HepG2 (cell line): Measurements from ENCODE around the gene FAM163B. TPM values are rescaled to one million over a fixed set of nuclear protein-coding genes. Genes with fewer than 3 reads are reported as not detected.

ENCODE experiments used
- ATAC-seq: fragments of 200-7000 bp; cut with Tn5 transposase; 3 replicates; pipeline ENCODE4 v1.9.1; 2020; ENCODE audit warnings: mild to moderate bottlenecking, moderate library complexity
- BruUV-seq: library from RNA; stranded (reverse); fragments of 400-500 nt; replicated peaks from 2 replicates; lab custom pipeline; 2021; lab: Mats Ljungman, UMichigan
- CTCF ChIA-PET: fragments of 300-600 bp; formaldehyde crosslinking; extraction: SDS; loops from one replicate; lab custom pipeline; 2021; ENCODE audit warnings: low total read pairs, inconsistent platforms, low intra/inter-chr PET ratio; lab: Yijun Ruan, JAX
- POLR2A ChIA-PET: fragments of 350-600 bp; sonication (Branson Sonifier 250); formaldehyde crosslinking; loops from one replicate; lab custom pipeline; 2020; ENCODE audit warnings: antibody characterized with exemption, inconsistent platforms; lab: Yijun Ruan, JAX
- DNase-seq: peaks from one replicate; pipeline ENCODE4 v3.0.0-alpha.2; 2015; ENCODE audit warnings: low spot score
- FAIRE-seq: peaks from 3 replicates; lab custom pipeline; 2011; peaks lifted over from hg19 to GRCh38; lab: Jason Lieb, UNC
- H2AFZ ChIP-seq: one replicate; pipeline ENCODE4 v1.6.1; 2011; ENCODE audit warnings: low read length, inconsistent platforms
- H3K27ac ChIP-seq: fragments of 300-600 bp; 3 replicates; pipeline ENCODE4 v1.8.0; 2011; ENCODE audit warnings: mixed run types, mild to moderate bottlenecking, mixed read lengths, low read length, inconsistent platforms; ENCODE audit not compliant: insufficient read depth; ENCODE audit errors: extremely low read length
- H3K27me3 ChIP-seq, 2 experiments: fragments of 200-600 bp in 1 of 2; 2 replicates in 1 of 2; 3 replicates in 1 of 2; pipeline versions ENCODE4 v1.6.0 to v1.8.0; 2011; ENCODE audit warnings: low read length in 2 of 2, mild to moderate bottlenecking in 2 of 2, moderate library complexity in 2 of 2, inconsistent platforms in 1 of 2; ENCODE audit not compliant: insufficient read depth in 2 of 2, control insufficient read depth in 1 of 2
- H3K36me3 ChIP-seq, 2 experiments: fragments of 200-600 bp in 1 of 2; replicated peaks in 1 of 2; 2 replicates in 1 of 2; 3 replicates in 1 of 2; pipeline versions ENCODE4 v1.5.1 to v1.8.0; 2011; ENCODE audit warnings: low read length in 2 of 2, inconsistent platforms in 1 of 2; ENCODE audit not compliant: insufficient read depth in 2 of 2, control insufficient read depth in 1 of 2
- H3K4me1 ChIP-seq: 2 replicates; pipeline ENCODE4 v1.5.1; 2012; ENCODE audit warnings: low read length, inconsistent platforms; ENCODE audit not compliant: insufficient read depth
- H3K4me2 ChIP-seq: 2 replicates; pipeline ENCODE4 v1.6.0; 2011; ENCODE audit warnings: low read depth, low read length, inconsistent platforms
- H3K4me3 ChIP-seq, 3 experiments: fragments of 200-600 bp in 1 of 3; sonication (generic), shearing (Covaris generic) in 1 of 3; replicated peaks in 1 of 3; 2 replicates each; pipeline ENCODE4 v1.5.1; 2011 to 2016; ENCODE audit warnings: low read length in 3 of 3, inconsistent platforms in 2 of 3, low read depth in 2 of 3, mild to moderate bottlenecking in 2 of 3, control low read depth in 1 of 3, mixed read lengths in 1 of 3; ENCODE audit not compliant: insufficient read depth in 1 of 3
- H3K79me2 ChIP-seq: one replicate; pipeline ENCODE4 v1.6.1; 2011; ENCODE audit warnings: low read length, inconsistent platforms; ENCODE audit not compliant: insufficient read depth
- H3K9ac ChIP-seq: 2 replicates; pipeline ENCODE4 v1.6.0; 2011; ENCODE audit warnings: mild to moderate bottlenecking, low read depth, low read length, inconsistent platforms; ENCODE audit not compliant: insufficient read depth
- H3K9me3 ChIP-seq: 2 replicates; pipeline ENCODE4 v1.5.1; 2012; ENCODE audit warnings: mild to moderate bottlenecking, low read length
- H4K20me1 ChIP-seq: 2 replicates; pipeline ENCODE4 v1.6.0; 2011; ENCODE audit warnings: inconsistent platforms, mild to moderate bottlenecking, low read length, moderate library complexity; ENCODE audit not compliant: insufficient read depth
- IRF1 ChIP-seq: sonication (generic); formaldehyde crosslinking; IDR thresholded peaks from 2 replicates; pipeline ENCODE4 v1.4.0; 2020; ENCODE audit warnings: low read depth, mild to moderate bottlenecking, missing genetic modification reagents
- MED13 ChIP-seq: sonication (generic); formaldehyde crosslinking; IDR thresholded peaks from 2 replicates; pipeline ENCODE4 v1.5.0; 2020; ENCODE audit warnings: missing genetic modification reagents
- TOPORS ChIP-seq: sonication (generic); formaldehyde crosslinking; IDR thresholded peaks from 2 replicates; pipeline ENCODE4 v1.8.0; 2023; ENCODE audit warnings: mild to moderate bottlenecking, missing genetic modification reagents
- U2AF2 ChIP-seq: fragments of 200-400 bp; formaldehyde crosslinking; IDR thresholded peaks from 2 replicates; pipeline ENCODE4 v1.6.1; 2017; ENCODE audit warnings: low read depth, mild to moderate bottlenecking, low read length
- ZFAT ChIP-seq: sonication (generic); formaldehyde crosslinking; conservative IDR thresholded peaks from 2 replicates; pipeline ENCODE4 v1.8.1; 2023; ENCODE audit warnings: missing genetic modification reagents, inconsistent platforms
- WGBS: methylation state at CpG from one replicate; pipeline ENCODE4 v1.1.6; 2017; ENCODE audit warnings: low lambda C conversion rate; 5-methylcytosine and 5-hydroxymethylcytosine counted together
- in situ Hi-C: cut with HindIII; loops from 2 replicates; pipeline ENCODE4 v1.10.0; 2017; ENCODE audit warnings: low pct_unique_long_range_greater_than_20kb; ENCODE audit not compliant: extremely low pct_ligation_motif_present
- intact Hi-C: fragments of 100-400 bp; cut with micrococcal nuclease; formaldehyde crosslinking; loops from one replicate; pipeline ENCODE4 v1.10.0; 2022; ENCODE audit not compliant: unreplicated experiment
- polyA plus RNA-seq, 8 experiments: library from polyadenylated mRNA; depleted of rRNA in 3 of 8; stranded (reverse) in 7 of 8; unstranded in 1 of 8; fragments of >200 nt; fragmentation: Illumina TruSeq in 4 of 8; extraction: Trizol in 4 of 8; gene quantifications; 2 replicates each; pipeline versions ENCODE4 v1.2.1 to v1.2.3, GENCODE V29; 2011 to 2016; ENCODE audit warnings: low read depth in 4 of 8, missing spikeins in 1 of 8, mixed read lengths in 1 of 8; ENCODE audit not compliant: insufficient read depth in 1 of 8
- total RNA-seq, 5 experiments: library from RNA; depleted of rRNA; stranded (reverse); fragments of >200 nt; fragmentation: Illumina TruSeq; extraction: Trizol; gene quantifications; 2 replicates each; pipeline ENCODE4 v1.2.3, GENCODE V29; 2016; ENCODE audit warnings: low read depth in 1 of 5
- TF ChIP-seq, protein P1 (sequence below): sonication (generic); formaldehyde crosslinking; IDR thresholded peaks from 2 replicates; pipeline ENCODE4 v1.4.0; 2020; ENCODE audit warnings: missing genetic modification reagents, borderline replicate concordance

FAM163B gene
- total and polyA plus RNA-seq, 2 of the 13 experiments (the other 11 are each of a cell fraction or from before 2014, with no cell fraction given), result not detected

DNA sequence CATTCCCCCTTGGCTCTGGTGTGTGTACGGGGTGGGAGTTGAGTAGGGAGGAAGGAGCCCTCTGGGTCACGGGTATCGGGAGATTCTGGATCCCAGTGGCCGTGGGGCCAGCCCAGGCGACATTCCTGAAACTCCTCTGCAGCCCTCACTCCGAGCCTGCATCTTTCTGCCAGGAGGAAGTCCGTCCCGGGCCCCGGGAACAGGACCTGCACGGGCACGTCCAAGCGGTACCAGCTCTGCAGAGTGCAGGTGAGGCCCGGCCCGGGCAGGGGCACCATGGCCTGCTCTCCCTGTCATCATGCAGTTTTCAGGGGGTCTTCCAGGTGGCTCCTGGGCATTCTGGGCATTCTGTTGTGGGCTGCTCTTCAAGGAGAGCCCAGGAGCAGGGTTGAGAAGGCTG, 71.0 kb downstream of the FAM163B start:
- H3K9ac ChIP-seq, result no peak overlapping the region
- H4K20me1 ChIP-seq, result 0 out of 2 replicates have a peak, but pooled peaks cover 2% of the 10 kb centered on the region
- ChIA-PET POLR2A (no interaction called here), CTCF (no interaction called here)
- no peak overlapping the region for H2AFZ ChIP-seq
- no peaks in the 10 kb centered on the region for H3K9me3 ChIP-seq
- 82% methylated on average over 10 of the region's 14 CpGs for WGBS
- no peak overlapping the region for H3K4me3 ChIP-seq
- H3K4me2 ChIP-seq, result no peak overlapping the region
- peaks cover 0 to 5% of the 10 kb centered on the region in 2 experiments; a peak in 1 of 5 replicates for H3K27me3 ChIP-seq
- no peaks in the 10 kb centered on the region; a peak in 1 of 5 replicates for H3K36me3 ChIP-seq
- in situ Hi-C loops (loop anchor here (25.0 kb wide), 1 partner anchor 199 kb away; the partner anchor contains the start of gene SARDH), intact Hi-C loops (no loop called here)
- H3K4me1 ChIP-seq, result peaks cover 17% of the 10 kb centered on the region
- ATAC-seq (no peak), FAIRE-seq (no peak)
- H3K27ac ChIP-seq, result no peak overlapping the region
- TF ChIP-seq MED13 (CRISPR knock-in tag) (no peak), TOPORS (CRISPR knock-in tag) (no peak), ZFAT (CRISPR knock-in tag) (no peak), IRF1 (no peak), U2AF2 (no peak)
- TF ChIP-seq, protein P1, sequence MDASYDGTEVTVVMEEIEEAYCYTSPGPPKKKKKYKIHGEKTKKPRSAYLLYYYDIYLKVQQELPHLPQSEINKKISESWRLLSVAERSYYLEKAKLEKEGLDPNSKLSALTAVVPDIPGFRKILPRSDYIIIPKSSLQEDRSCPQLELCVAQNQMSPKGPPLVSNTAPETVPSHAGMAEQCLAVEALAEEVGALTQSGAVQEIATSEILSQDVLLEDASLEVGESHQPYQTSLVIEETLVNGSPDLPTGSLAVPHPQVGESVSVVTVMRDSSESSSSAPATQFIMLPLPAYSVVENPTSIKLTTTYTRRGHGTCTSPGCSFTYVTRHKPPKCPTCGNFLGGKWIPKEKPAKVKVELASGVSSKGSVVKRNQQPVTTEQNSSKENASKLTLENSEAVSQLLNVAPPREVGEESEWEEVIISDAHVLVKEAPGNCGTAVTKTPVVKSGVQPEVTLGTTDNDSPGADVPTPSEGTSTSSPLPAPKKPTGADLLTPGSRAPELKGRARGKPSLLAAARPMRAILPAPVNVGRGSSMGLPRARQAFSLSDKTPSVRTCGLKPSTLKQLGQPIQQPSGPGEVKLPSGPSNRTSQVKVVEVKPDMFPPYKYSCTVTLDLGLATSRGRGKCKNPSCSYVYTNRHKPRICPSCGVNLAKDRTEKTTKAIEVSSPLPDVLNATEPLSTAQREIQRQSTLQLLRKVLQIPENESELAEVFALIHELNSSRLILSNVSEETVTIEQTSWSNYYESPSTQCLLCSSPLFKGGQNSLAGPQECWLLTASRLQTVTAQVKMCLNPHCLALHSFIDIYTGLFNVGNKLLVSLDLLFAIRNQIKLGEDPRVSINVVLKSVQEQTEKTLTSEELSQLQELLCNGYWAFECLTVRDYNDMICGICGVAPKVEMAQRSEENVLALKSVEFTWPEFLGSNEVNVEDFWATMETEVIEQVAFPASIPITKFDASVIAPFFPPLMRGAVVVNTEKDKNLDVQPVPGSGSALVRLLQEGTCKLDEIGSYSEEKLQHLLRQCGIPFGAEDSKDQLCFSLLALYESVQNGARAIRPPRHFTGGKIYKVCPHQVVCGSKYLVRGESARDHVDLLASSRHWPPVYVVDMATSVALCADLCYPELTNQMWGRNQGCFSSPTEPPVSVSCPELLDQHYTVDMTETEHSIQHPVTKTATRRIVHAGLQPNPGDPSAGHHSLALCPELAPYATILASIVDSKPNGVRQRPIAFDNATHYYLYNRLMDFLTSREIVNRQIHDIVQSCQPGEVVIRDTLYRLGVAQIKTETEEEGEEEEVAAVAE (CRISPR knock-in tag), result no peak
- TF ChIP-seq, all 625 proteins: peak for 0
- H3K79me2 ChIP-seq, result no peaks in the 10 kb centered on the region
- DNase-seq, result no peak
- BruUV-seq, result no TSS peak
